D721Med (cell line): ENCODE data around the gene PAM.

ENCODE experiments used
- DNase-seq: peaks from one replicate; pipeline ENCODE4 v3.0.0; 2011; ENCODE audit warnings: low spot score; ENCODE audit not compliant: insufficient read length
- FAIRE-seq: peaks from 2 replicates; lab custom pipeline; 2011; peaks lifted over from hg19 to GRCh38; lab: Jason Lieb, UNC
- TF ChIP-seq, protein P1 (sequence below): IDR thresholded peaks from 2 replicates; pipeline ENCODE4 v1.5.1; 2012; ENCODE audit warnings: mild to moderate bottlenecking, control low read depth; ENCODE audit not compliant: insufficient read depth; ENCODE audit errors: missing control alignments

PAM gene

DNA sequence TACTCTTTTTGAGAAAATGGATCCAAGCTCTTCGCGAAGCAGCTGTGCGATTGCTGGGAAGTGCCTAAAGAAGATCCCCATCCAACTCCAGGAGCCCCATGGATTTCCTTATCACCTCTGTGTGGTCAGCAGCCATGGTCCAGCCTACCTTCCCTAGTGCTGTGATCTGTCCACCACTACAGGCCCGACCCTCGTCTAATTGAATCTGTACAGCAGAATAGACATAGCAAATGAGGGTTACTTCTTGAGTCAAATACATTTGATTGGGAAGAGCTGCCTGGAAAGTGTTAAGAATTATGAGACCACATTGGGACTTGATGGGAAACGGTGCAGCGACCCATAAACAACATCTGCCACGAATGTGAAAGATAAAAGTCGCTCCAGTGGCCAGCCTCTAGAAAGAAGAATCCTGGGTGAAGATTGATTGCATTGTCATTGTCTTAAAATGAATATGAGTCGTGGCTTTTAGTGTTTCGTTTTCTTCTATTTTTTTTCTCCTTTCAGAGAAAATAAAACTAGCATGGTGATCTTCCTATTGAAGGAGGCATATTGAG, 118.4 kb downstream of the PAM start:
- DNase-seq (no peak), FAIRE-seq (no peak)

GRCh38 chr5:102874054-102874453, 118.9 kb downstream of the PAM start:
- FAIRE-seq (peak; percentile 44), DNase-seq (no peak)
- TF ChIP-seq, protein P1, sequence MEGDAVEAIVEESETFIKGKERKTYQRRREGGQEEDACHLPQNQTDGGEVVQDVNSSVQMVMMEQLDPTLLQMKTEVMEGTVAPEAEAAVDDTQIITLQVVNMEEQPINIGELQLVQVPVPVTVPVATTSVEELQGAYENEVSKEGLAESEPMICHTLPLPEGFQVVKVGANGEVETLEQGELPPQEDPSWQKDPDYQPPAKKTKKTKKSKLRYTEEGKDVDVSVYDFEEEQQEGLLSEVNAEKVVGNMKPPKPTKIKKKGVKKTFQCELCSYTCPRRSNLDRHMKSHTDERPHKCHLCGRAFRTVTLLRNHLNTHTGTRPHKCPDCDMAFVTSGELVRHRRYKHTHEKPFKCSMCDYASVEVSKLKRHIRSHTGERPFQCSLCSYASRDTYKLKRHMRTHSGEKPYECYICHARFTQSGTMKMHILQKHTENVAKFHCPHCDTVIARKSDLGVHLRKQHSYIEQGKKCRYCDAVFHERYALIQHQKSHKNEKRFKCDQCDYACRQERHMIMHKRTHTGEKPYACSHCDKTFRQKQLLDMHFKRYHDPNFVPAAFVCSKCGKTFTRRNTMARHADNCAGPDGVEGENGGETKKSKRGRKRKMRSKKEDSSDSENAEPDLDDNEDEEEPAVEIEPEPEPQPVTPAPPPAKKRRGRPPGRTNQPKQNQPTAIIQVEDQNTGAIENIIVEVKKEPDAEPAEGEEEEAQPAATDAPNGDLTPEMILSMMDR: no peak

More for the DNA sequence above, 118.4 kb downstream of the PAM start:
- TF ChIP-seq, protein P1: no peak

DNA sequence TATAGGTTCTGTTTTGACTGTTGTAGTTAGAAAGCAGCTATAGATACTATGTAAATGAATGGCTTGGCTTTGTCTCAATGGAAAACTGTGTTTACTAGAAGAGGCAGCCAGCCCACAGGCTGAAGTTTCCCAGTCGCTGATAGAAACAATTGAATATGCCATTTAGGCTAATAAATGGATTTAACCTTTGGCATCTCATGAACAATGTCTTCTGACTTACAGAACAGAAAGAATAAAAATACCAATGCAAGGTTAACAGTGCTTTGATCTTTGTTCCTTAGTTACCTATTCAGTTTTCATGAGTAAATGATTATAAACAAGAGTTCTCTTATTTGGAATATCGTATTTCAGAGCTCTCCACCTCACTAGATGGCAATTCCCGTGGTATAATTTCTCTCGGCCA, 120.6 kb downstream of the PAM start:
- TF ChIP-seq, protein P1: no peak
- FAIRE-seq: no peak
- DNase-seq: no peak

- DNase-seq (no peak), FAIRE-seq (no peak)
- TF ChIP-seq, protein P1: no peak
These were observed 121.5 kb downstream of the PAM start for GRCh38 chr5:102876610-102877009.

GRCh38 chr5:102879741-102880140, 124.6 kb downstream of the PAM start:
- TF ChIP-seq, protein P1: no peak
- DNase-seq (no peak), FAIRE-seq (no peak)

GRCh38 chr5:102886586-102886985, 131.5 kb downstream of the PAM start:
- TF ChIP-seq, protein P1: no peak
- no peak for DNase-seq
- FAIRE-seq: no peak

- DNase-seq (no peak), FAIRE-seq (no peak)
- TF ChIP-seq, protein P1: no peak
These were observed 133.4 kb downstream of the PAM start for GRCh38 chr5:102888483-102888882.
